GM11168 (cell line): ENCODE data around the gene APEX2.
"Not testable (repeated sequence)": the region's sequence is repeated elsewhere in the genome, so short reads cannot be mapped to it uniquely, and the experiment has no call there.

Experiments used
- in situ Hi-C: fragments of 300-500 bp; cut with MboI; formaldehyde crosslinking; loops from one replicate; pipeline ENCODE4 v1.12.0; 2022; ENCODE audit warnings: low sequenced_read_pairs; ENCODE audit not compliant: unreplicated experiment

APEX2 gene, protein sequence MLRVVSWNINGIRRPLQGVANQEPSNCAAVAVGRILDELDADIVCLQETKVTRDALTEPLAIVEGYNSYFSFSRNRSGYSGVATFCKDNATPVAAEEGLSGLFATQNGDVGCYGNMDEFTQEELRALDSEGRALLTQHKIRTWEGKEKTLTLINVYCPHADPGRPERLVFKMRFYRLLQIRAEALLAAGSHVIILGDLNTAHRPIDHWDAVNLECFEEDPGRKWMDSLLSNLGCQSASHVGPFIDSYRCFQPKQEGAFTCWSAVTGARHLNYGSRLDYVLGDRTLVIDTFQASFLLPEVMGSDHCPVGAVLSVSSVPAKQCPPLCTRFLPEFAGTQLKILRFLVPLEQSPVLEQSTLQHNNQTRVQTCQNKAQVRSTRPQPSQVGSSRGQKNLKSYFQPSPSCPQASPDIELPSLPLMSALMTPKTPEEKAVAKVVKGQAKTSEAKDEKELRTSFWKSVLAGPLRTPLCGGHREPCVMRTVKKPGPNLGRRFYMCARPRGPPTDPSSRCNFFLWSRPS

DNA sequence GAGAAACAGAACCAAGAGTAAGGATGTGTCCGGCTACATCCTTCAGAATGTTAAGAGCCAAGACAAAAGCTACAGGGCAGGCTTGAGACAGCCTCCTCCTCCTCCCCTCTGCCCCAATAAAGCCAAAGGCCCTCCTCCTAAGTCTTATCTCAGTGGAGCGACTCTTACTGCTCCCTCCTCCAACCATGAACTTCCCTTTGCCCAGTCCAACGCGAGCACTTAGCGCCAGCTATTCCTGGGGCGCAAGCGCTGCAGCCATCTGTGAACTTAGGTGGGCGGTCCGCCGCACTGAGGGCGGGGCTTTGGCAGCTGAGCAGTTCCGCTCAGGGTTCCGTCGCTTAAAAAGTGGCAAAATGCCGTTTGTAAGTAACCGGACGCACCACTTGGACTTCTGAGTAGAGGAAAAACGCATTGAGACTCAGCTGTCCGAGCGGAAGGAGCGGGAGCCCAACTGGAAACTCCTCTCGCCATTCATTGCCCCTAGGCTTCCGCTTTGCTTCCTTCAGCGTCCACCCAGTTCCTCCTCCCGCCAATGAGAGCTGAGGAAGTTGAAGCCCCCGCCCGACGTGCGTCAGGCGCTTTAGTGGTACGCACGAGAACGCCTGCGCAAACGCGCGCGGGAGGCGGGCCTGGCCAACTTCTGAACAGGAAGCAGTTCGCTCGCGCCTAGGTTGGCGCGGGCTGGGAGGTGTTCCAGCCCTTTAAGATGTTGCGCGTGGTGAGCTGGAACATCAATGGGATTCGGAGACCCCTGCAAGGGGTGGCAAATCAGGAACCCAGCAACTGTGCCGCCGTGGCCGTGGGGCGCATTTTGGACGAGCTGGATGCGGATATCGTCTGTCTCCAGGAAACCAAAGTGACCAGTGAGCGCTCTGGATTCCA, at the start of gene APEX2:
Gene APEX2 (plus strand): TSS at position 647 of the 882 bp plus-strand sequence. CDS start 60 bp downstream, at position 707.
- in situ Hi-C loops = no loop called here

DNA sequence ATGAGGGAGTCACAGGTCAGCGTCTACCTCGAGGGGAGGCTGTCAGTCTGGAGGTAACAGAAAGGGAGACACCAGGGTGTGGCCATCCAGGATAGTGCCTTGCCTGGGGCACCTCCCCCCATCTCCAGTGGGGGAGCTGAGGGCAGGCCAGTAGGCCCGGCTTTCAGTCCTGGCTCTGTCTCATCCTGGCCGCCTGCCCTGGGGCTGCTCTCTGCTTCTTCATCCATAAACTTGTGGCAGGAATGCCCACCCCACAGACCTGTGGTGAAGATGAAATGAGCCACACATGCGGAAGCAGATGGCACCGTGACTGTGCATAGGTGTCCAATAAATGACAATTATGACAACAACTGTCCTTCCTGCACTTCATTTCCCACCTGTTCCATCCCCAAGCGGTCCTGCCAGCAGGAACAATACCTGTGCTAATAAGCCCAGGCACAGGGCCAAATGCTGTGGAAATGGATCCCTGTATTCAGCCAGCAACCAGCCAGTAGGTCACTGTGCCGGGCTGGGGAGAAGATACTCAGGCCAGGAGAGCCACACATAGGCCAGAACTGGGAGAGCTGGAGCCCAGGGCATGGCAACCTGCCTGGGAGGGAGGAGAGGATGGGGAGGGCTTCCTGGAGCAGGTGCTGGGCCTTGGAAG, 49.3 kb upstream of the APEX2 start:
- in situ Hi-C loops = no loop called here

DNA sequence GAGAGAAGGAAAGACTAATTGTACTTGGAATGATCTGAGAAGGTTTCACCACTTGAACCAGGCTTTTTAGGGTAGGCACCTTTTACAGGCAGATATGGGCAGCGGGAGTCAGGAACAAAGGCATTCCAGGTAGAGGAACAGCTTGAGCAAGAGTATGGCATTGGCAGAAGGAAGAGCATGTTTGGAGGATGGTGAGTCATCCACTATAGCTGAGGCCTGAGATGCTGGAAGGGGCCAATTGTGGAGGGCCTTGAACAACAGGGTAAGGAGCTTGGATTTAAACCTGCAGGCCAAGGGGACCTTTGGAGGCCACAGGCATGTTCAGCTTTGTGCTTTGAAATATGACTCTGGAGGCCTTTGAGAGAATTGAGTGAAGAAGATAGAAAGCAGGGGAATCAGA, 38.4 kb upstream of the APEX2 start:
- in situ Hi-C loops = no loop called here

DNA sequence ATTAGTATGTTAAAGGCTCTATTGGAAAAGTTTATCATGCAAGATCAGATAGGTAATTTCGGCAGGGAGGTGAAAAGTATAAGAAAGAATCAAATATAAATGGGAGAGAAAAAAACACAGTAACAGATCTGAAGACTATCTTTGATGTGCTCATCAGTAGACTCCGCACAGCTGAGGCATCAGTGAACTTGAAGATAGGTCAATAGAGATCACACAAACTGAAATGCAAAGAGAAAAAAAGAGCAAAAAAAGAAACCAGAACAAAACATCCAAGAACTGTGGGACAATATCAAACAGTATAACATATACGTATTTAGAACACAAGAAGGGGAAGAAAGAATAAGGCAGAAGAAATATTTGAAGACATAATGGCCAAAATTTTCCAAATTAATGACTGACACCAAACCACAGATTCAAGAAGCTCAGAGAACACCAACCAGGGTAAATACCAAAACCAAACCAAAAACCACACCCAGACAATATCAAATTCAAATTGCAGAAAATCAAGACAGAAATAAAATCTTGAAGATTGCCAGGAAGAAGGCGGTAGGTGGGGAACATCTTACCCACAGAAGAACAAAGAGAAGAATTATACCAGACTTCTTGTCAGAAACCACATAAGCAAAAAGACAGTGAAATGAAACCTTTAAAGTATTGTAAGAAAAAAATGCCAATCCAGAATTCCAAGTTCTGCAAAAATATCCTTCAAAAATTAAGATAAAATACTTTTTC, 35.2 kb upstream of the APEX2 start:
- in situ Hi-C loops = no loop called here

DNA sequence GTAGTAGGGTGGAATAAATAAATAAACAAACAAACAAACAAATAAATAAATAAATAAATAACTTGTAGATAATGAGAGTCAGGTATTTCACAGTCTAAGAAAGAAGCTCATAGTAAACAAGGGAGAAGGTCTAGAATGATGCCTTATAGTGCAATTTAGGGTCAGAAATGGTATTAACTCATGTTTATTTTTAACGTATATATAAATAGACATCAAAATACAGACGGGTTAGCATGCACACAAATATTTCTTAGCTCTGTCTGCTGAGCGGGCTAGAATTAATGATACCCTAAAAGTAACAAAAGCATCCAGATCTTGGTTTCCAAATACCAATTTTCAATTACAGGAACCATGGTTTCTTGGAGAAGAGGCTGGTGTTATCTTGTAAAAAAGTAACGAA, 22.8 kb upstream of the APEX2 start:
- in situ Hi-C loops = no loop called here

DNA sequence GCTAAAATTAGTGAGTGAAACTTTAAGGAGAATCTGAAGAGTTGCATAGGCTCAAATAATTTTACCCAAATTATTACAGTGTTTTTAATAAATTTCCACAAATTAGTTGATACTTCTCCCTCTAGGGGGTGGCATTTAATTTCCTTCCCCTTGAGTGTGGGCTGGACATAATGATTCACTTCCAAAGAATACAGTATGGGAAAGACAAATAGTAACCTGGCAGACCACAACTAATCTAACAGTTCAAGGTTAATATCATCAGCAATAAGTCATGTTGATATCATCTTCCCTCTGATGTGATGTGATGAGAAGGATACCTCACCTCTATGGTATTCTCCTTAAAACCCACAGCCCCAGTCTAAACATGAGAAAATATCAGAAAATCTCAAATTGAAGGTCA, 21.7 kb upstream of the APEX2 start:
- in situ Hi-C loops = no loop called here

DNA sequence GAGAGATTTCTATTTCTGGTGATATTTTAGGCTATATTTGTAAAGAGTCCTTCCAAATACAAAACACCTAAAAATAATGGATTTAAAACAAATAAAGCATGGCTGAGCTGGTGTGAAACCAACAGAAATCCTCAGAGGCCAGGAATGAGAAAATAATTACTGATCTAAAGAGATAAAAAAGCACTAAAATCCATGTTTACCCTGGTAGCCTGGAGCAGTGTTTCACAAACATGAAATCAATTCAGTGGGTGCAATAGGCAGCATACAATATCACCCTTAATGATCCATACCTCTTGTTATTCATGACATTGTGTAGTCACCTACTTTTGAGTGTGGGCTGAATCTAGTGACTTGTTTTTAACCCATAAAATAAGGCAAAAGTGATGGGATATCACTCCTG, 20.7 kb upstream of the APEX2 start:
- in situ Hi-C loops = no loop called here

DNA sequence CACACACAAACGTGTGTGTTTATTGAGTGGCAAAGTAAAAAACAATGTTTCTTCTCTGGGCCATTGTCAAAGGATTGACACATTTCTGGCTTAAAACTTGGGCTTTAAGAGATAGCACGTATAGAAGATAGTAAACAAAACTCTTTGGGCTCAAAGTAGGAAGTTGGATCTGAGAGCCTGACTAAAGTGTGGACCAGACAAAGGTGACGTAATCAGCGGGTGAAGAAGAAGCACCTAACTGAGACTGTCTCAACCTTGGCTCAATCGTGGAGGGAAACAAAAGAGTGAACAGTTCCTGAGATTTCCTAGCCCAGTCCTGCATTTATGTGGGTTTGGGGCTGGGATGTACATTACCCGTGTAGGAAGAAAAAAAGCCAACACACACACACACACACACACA, 19.8 kb upstream of the APEX2 start:
- in situ Hi-C loops = no loop called here

DNA sequence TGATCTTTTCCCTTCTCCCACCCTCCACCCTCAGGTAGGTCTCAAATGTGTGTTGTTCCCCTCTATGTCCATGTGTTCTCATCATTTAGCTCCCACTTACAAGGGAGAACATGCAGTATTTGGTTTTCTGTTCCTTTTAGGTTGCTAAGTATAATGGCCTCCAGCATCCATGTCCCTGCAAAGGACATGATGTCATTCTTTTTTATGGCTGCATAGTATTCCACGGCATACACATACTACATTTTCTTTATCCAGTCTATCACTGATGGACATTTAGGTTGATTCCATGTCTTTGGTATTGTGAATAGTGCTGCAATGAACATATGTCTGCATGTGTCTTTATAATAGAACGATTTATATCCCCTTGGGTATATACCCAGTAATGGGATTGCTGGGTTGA, 16.9 kb upstream of the APEX2 start:
- in situ Hi-C loops = not testable (repeated sequence)

DNA sequence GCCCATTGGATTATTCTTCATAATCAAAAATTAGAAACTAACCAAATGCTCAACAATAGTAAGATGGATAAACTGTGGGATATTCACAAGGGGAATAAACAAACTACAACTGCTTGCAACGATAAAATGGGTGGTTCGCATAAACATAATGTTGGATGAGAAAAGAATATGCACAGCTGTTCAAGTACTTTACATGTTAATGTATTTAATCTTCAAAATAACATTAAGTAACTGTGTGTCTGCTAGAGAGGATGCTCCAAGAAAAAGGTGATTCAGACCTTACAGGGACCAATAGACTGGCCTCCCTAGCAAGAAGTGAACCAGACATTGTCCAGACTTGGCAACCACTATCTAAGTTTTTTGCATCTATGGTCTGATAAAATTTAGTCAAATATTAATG, 8.5 kb upstream of the APEX2 start:
- in situ Hi-C loops = no loop called here

DNA sequence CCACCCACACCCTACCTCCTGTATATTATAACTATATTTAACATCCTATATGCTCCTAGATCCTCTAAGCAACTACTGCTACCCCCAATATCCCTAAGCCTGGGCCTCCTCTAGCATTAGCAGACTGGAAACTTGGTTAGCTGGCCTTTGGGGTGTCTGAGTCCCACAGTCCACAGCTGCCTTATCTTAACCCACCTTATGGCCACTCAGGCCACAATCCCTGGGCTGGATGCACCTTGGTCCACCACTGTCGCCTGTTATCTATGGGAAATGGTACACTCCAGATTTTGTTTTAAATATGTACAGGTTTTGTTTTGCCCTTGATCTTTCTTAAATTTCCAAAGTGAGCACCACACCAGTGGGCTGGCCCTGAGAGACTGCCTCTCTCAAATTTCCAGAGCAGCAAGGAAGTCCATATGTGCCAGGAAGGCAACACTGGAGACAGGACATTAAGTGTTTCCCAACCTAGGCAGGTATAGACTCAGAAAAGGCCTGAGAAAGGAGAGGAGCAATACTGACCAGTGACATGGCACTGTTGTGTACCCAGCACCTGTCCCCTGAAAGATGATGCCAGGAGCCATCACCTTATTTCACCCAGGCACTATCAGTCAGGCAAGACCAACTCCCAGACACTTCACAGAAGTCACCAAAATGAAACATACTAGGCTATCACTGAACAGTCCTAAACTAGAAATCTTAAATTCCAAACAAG, 7.1 kb upstream of the APEX2 start:
- in situ Hi-C loops = no loop called here

DNA sequence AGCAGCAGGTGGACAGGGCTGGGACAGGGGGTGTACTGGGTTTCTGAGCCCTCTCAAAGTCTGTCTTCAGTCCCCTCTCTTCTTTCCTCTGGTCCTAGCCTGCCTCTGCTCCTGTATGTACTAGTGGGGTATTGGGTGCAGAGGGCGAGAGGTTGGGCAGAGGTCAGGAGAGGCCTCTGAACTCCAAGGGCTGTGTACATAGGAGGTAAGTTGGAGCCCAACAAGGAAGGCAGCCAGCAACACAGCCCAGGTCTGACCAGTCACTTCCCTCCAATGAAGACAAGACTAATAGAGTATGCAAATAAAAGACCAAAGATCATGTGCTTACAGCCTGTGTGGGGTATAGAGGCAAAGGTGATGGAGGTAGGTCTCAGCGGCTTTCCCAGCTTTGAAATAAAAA, 6.1 kb upstream of the APEX2 start, which contains the start of gene PFKFB1:
Gene PFKFB1 (minus strand): TSS at position 90 of the 400 bp plus-strand sequence. CDS start 181 bp downstream, outside the sequence.
- in situ Hi-C loops = no loop called here

DNA sequence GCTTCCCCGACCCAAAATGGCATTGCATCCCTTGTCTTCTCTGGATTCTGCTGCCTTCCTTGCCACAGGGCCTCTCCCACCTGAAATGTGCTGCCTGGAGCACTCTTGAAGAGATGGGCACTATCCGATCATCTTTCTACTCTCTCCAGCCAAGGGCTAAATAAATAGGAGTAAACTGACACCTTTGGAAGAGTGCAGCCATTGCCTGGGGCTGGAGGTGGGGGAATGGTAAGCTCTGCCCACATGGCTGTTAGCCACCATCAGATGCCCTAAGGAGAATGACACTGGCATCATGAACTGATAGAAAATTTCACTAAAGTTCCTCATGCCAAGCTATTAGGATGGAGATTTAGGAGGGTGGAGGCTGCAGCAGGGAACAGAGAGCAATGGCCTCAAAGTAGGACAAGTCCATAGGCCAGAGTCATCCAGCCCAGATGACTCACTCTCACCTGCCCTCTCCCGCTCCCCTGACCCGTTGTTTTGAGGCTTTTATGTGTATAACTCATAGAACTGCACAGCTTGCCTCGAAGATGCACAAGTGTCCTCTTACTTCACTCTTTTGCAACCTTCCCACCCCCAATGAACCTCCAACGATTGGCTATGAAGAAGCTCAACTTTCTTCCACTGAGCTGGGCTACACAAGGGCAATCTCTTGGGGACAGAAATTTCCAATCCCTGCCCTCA, 5.4 kb upstream of the APEX2 start:
- in situ Hi-C loops = no loop called here

DNA sequence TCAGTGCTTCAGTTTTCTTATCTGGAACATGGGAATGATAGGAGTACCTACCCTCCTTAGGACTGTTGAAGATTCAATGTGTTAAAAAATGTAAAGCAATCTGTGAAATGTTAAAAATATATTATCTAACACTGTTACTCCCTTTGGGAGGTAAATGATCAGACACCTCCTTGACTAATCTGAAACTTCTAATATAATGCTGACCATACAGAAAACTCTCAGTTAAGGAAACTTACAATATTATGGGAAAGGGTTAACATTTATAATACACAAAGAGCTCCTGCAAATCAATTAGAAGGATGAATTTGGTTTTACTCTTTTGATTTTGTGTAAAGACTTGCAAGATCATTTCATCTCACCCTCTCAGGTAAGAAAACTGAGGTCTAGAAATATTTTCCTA, 4.5 kb upstream of the APEX2 start:
- in situ Hi-C loops = no loop called here

DNA sequence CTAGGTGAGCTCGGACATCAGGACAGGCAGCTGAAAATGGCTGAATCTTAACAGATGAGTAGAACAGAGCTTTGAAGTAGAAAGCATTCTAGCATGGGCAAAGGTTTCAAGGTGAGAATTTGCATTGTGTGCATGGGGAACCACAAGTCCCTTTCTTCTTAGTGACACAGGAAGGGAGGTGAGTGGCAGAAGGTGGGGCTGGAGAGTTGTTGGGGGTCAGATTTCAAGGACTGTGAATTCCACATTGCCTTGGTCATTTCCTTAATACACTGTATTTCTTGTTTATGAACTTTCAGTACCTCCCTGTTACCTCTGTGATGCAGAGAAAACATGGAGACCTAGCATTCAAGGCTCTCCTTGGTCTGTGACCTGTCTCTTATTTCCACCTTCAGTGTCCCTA, 4.1 kb downstream of the APEX2 start:
- in situ Hi-C loops = no loop called here

DNA sequence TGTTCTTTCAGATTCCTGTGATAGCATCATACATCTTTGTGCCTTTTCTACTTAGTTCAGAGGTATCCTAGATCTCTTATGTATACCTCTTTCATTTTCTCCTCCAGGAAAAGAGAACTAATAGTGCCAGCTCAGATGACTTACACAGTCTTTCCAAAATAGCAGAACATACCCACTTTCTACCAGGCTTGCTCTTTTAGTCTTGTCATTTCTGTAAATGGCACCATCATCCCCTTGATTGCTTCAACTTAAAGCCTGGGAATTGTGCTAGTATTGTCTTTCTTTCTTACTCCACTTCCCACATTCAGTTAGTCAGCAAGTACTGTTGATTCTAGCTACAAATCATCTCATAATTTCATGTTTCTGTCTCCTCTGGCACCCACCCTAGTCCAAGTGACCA, 5.1 kb downstream of the APEX2 start:
- in situ Hi-C loops = no loop called here

DNA sequence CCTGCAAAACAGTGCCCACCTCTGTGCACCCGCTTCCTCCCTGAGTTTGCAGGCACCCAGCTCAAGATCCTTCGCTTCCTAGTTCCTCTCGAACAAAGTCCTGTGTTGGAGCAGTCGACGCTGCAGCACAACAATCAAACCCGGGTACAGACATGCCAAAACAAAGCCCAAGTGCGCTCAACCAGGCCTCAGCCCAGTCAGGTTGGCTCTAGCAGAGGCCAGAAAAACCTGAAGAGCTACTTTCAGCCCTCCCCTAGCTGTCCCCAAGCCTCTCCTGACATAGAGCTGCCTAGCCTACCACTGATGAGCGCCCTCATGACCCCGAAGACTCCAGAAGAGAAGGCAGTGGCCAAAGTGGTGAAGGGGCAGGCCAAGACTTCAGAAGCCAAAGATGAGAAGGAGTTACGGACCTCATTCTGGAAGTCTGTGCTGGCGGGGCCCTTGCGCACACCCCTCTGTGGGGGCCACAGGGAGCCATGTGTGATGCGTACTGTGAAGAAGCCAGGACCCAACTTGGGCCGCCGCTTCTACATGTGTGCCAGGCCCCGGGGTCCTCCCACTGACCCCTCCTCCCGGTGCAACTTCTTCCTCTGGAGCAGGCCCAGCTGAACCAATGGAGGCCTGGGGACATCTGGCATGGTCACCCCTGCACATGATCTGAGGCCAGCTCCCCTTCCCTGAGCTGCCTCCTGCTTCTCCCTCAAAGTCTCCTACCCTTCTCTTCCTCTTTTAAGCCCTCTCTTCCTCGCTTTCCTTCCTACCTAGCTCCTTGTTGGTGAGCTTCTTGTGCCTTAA, 6.9 kb downstream of the APEX2 start:
- in situ Hi-C loops = no loop called here

DNA sequence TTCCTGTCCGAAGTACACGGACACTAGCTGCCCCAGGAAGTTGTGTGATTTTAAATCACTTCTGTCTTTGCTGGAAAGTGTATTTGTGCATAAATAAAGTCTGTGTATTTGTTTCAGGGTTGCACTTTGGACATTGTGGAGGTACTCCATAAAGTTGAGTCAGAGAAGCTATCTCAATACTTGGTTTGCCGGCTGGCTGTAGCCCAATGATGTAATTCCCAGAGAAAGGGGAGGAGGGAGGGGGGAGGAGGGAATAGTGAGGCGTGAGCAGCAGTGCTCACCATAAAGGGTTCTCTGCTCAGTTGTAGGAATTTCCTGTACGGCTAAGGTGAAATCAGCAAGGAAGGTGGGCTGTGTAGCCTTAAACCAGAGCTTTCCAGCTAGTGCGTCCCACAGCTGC, 7.5 kb downstream of the APEX2 start:
- in situ Hi-C loops = no loop called here
